GM12801 (cell line): ENCODE results near the gene LTK.

ENCODE experiments used
- CTCF ChIP-seq: IDR thresholded peaks from one replicate; pipeline ENCODE4 v1.5.1; 2011; ENCODE audit warnings: control low read depth; ENCODE audit not compliant: insufficient read length; ENCODE audit errors: extremely low read depth

Gene LTK

GRCh38 chr15:41489641-41490040 lies 24.0 kb downstream of the LTK start:
- no peak for TF ChIP-seq CTCF

- no peak for TF ChIP-seq CTCF
These were observed 25.8 kb downstream of the LTK start for GRCh38 chr15:41487802-41488201.

- TF ChIP-seq CTCF: no peak
These were observed 26.2 kb downstream of the LTK start for GRCh38 chr15:41487381-41487780.

GRCh38 chr15:41486286-41486685 lies 27.3 kb downstream of the LTK start:
- TF ChIP-seq CTCF: no peak

- no peak for TF ChIP-seq CTCF
These were observed 28.5 kb downstream of the LTK start for GRCh38 chr15:41484937-41485625.

GRCh38 chr15:41483519-41483918 lies 30.1 kb downstream of the LTK start:
- no peak for TF ChIP-seq CTCF

- no peak for TF ChIP-seq CTCF
These were observed 30.5 kb downstream of the LTK start for GRCh38 chr15:41483115-41483514.
